GOT3 (cell line): ENCODE measurements around the gene DAPL1.

Experiments used
- DNase-seq: peaks from one replicate; lab custom pipeline; 2025; ENCODE audit warnings: mixed read lengths; lab: John Stamatoyannopoulos, UW

DAPL1 gene

GRCh38 chr2:158777077-158777476 lies 18.0 kb upstream of the DAPL1 start:
- DNase-seq: no peak

- no peak for DNase-seq
Observed at GRCh38 chr2:158778243-158778642, 16.9 kb upstream of the DAPL1 start.

- no peak for DNase-seq
Observed at GRCh38 chr2:158779621-158780020, 15.5 kb upstream of the DAPL1 start.

GRCh38 chr2:158781353-158781961 lies 13.7 kb upstream of the DAPL1 start:
- no peak for DNase-seq

- no peak for DNase-seq
Observed at GRCh38 chr2:158782136-158782535, 13.0 kb upstream of the DAPL1 start.

GRCh38 chr2:158782616-158783015 lies 12.5 kb upstream of the DAPL1 start:
- DNase-seq: no peak

GRCh38 chr2:158783923-158784322 lies 11.2 kb upstream of the DAPL1 start:
- no peak for DNase-seq

- no peak for DNase-seq
Observed at GRCh38 chr2:158786897-158787296, 8.2 kb upstream of the DAPL1 start.

- DNase-seq: no peak
Observed at GRCh38 chr2:158788951-158789350, 6.2 kb upstream of the DAPL1 start.

GRCh38 chr2:158796652-158797051 lies 1.5 kb downstream of the DAPL1 start:
- DNase-seq: no peak

- DNase-seq: no peak
Observed at GRCh38 chr2:158797963-158798700, 3.0 kb downstream of the DAPL1 start.

GRCh38 chr2:158799181-158799580 lies 4.1 kb downstream of the DAPL1 start:
- no peak for DNase-seq

GRCh38 chr2:158803506-158803905 lies 8.4 kb downstream of the DAPL1 start:
- DNase-seq: no peak

GRCh38 chr2:158805255-158805654 lies 10.1 kb downstream of the DAPL1 start:
- no peak for DNase-seq

- no peak for DNase-seq
Observed at GRCh38 chr2:158805936-158806335, 10.8 kb downstream of the DAPL1 start.

GRCh38 chr2:158806941-158807340 lies 11.8 kb downstream of the DAPL1 start:
- DNase-seq: no peak

GRCh38 chr2:158808426-158808825 lies 13.3 kb downstream of the DAPL1 start:
- DNase-seq: no peak

GRCh38 chr2:158809816-158810215 lies 14.7 kb downstream of the DAPL1 start:
- no peak for DNase-seq

GRCh38 chr2:158810731-158811460 lies 15.8 kb downstream of the DAPL1 start:
- no peak for DNase-seq

- DNase-seq: no peak
Observed at GRCh38 chr2:158815166-158815565, 20.0 kb downstream of the DAPL1 start.

GRCh38 chr2:158815658-158816057 lies 20.5 kb downstream of the DAPL1 start:
- DNase-seq: no peak

- DNase-seq: no peak
Observed at GRCh38 chr2:158817588-158817987, 22.5 kb downstream of the DAPL1 start.

- no peak for DNase-seq
Observed at GRCh38 chr2:158818511-158818910, 23.4 kb downstream of the DAPL1 start.
